Measurements from ENCODE around the gene MVB12B. TPM values are rescaled to one million over a fixed set of nuclear protein-coding genes. Genes with fewer than 3 reads are reported as not detected.

MVB12B gene
- total RNA-seq, 1 experiment from 2014 or later: 10.9 TPM

DNA sequence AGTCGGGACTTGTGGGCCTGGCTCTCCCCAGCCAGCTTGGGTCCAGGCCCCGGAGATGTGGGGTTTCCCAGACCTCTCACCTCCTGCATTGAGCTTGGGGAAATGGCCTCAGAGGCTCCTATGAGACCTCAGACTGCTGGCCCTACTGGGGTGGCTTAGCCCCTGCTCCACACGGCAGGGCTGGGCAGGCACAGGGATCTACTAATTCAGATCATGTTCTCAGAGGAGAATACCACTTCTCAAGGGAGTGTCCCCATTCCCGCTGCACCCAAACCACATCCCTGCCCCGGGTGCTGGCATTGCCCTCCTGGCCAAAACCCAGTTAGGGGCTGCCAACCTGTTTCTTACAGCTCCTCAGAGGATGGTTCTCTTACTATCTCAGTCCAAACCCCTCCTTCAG lies 205.0 kb downstream of the MVB12B start:
- ATAC-seq (no peak), DNase-seq (ENCODE audit: low read depth, low spot score) (no peak)
- Histone ChIP-seq H3K4me2 (ENCODE audit: low read length) (no peak overlapping the region), H3K27ac (ENCODE audit: low read depth, low read length) (no peak overlapping the region), H3K9me2 (ENCODE audit: insufficient read depth) (no peaks in the 10 kb centered on the region), H4K20me1 (ENCODE audit: insufficient read depth) (no peaks in the 10 kb centered on the region), H3K36me3 (ENCODE audit: control insufficient read depth in 1 of 2, insufficient read depth in 2 of 2, low read length in 2 of 2) (no peaks in the 10 kb centered on the region), H3K9ac (ENCODE audit: low read length) (no peak overlapping the region), H3K4me1 (ENCODE audit: control insufficient read depth in 1 of 2, insufficient read depth in 2 of 2, low read length in 2 of 2) (no peaks in the 10 kb centered on the region), H3K79me2 (ENCODE audit: insufficient read depth, low read length) (no peaks in the 10 kb centered on the region), H3K4me3 (replicated peaks in 1 of 2; ENCODE audit: low read depth in 1 of 2, low read length in 2 of 2) (no peak overlapping the region), H3K27me3 (ENCODE audit: insufficient read depth, low read length) (no peaks in the 10 kb centered on the region), H2AFZ (ENCODE audit: low read depth, low read length, poor library complexity, severe bottlenecking) (no peak overlapping the region), H3K9me3 (ENCODE audit: control insufficient read depth in 1 of 2, insufficient read depth in 1 of 2, low read depth in 1 of 2, low read length in 2 of 2) (no peaks in the 10 kb centered on the region)
- POLR2A ChIA-PET: no interaction called here
- no TSS peak for BruUV-seq (replicated peaks)
- TF ChIP-seq TCF7L2 (IDR thresholded peaks at IDR 0.05; ENCODE audit: borderline replicate concordance, extremely low read depth, insufficient read depth, insufficient read length) (no peak), SIN3A (IDR thresholded peaks at IDR 0.05; ENCODE audit: low read depth) (no peak), SP1 (IDR thresholded peaks at IDR 0.05; ENCODE audit: low read depth) (no peak), CBX3 (IDR thresholded peaks at IDR 0.05; ENCODE audit: low read depth) (no peak), CEBPB (IDR thresholded peaks at IDR 0.05; ENCODE audit: low read depth) (no peak), EZH2 (IDR thresholded peaks at IDR 0.05) (no peak), ZNF274 (IDR thresholded peaks at IDR 0.05; ENCODE audit: low read depth, low read length) (no peak), EGR1 (IDR thresholded peaks at IDR 0.05; ENCODE audit: low read depth) (no peak), RAD21 (IDR thresholded peaks at IDR 0.05; ENCODE audit: low read depth) (no peak)
- TF ChIP-seq, protein P1, sequence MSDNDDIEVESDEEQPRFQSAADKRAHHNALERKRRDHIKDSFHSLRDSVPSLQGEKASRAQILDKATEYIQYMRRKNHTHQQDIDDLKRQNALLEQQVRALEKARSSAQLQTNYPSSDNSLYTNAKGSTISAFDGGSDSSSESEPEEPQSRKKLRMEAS (IDR thresholded peaks at IDR 0.05): no peak
- TF ChIP-seq, protein P2, sequence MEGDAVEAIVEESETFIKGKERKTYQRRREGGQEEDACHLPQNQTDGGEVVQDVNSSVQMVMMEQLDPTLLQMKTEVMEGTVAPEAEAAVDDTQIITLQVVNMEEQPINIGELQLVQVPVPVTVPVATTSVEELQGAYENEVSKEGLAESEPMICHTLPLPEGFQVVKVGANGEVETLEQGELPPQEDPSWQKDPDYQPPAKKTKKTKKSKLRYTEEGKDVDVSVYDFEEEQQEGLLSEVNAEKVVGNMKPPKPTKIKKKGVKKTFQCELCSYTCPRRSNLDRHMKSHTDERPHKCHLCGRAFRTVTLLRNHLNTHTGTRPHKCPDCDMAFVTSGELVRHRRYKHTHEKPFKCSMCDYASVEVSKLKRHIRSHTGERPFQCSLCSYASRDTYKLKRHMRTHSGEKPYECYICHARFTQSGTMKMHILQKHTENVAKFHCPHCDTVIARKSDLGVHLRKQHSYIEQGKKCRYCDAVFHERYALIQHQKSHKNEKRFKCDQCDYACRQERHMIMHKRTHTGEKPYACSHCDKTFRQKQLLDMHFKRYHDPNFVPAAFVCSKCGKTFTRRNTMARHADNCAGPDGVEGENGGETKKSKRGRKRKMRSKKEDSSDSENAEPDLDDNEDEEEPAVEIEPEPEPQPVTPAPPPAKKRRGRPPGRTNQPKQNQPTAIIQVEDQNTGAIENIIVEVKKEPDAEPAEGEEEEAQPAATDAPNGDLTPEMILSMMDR (IDR thresholded peaks at IDR 0.05 in 2 of 3, conservative IDR thresholded peaks at IDR 0.05 in 1 of 3; ENCODE audit: borderline replicate concordance in 1 of 3, insufficient read depth in 1 of 3, low read depth in 2 of 3, low read length in 2 of 3): no peak
- intact Hi-C loops (cut with micrococcal nuclease): no loop called here
- RAD21 ChIA-PET (ENCODE audit: low non-redundant PET in 1 of 2, low total read pairs in 2 of 2, uncharacterized antibody in 2 of 2, unreplicated experiment in 2 of 2): no interaction called here
- CTCF ChIA-PET: interaction anchor here (1.9 kb wide), 1 partner anchor 26 kb away, joined by 10 read pairs; no protein-coding TSS in a partner anchor

Data from HCT116 (cell line).